T-helper 2 cell (primary cell): ENCODE results near the gene DIS3L2.

Source experiments
- DNase-seq, 5 experiments: peaks; one replicate each; pipeline versions ENCODE4 v3.0.0 to v3.0.0-alpha.2; 2012 to 2022

Gene DIS3L2

GRCh38 chr2:231957913-231958763, 3.4 kb upstream of the DIS3L2 start:
- no peak for DNase-seq

GRCh38 chr2:231960810-231961348, 634 bp upstream of the DIS3L2 start:
- no peak for DNase-seq

DNA sequence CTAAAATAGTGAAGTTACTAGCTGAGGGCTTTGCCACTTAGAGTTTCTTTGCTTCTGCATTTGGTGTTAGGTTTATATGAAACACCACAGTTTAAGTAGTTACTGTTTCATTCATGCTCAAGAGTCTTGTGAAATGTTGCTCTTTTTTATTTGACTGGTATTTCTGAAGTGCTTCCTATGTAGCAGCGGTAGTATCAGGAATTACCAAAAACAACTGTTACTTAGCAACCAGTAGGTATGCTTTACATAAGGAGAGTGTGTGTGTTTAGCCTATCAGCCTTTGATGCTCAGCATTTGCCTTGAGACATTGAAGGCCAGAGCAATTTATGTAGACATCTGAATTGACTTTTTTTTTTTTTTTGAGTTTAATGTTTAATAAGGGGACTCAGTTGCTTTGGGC, 3.6 kb downstream of the DIS3L2 start:
- peak in 1 of 5 experiments; percentile 1 for DNase-seq

DNA sequence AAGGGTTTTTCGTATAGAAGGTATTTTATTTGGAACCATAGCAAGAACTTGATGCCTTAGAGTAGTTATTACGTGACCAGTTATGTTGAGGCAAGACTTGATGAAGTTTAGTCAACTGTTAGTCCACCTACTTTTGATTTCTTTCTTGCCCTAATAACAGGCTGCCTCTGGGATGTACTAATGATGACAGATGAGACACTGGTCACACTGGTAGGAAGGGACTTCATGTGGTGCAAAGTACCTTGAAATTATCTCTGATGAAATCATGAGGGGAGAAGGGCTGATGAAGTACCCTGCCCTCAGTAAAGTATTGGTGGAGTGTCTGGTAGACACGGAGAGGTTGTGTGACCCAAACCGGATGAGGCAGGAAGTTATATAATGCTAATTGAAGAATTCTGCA, 5.4 kb downstream of the DIS3L2 start:
- no peak for DNase-seq

- DNase-seq = no peak
Measured at GRCh38 chr2:231968820-231969219, 7.3 kb downstream of the DIS3L2 start.

- no peak for DNase-seq
Measured at GRCh38 chr2:231970461-231970860, 8.9 kb downstream of the DIS3L2 start.

DNA sequence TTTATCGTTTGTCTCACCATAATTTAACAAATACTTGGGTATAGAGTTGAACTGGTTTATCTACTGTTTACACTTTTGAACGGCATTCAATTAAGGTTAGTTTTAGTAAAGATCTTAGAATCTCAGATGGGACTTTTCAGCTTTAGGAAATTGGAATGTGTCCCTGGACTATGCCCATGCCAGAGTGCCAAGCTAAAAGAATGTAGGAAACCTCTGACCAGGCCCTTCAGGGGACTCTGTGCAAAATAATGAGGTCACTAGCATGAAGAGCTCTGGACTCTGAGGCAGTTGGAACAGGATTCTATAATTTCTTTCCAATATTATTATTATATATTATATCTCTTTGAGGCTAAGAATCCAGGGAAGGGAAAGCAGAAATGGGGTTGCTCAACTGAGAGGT, 13.5 kb downstream of the DIS3L2 start:
- no peak for DNase-seq

GRCh38 chr2:231977430-231977829, 15.9 kb downstream of the DIS3L2 start:
- DNase-seq = no peak

GRCh38 chr2:231984992-231985391, 23.5 kb downstream of the DIS3L2 start:
- DNase-seq = peak in 1 of 5 experiments; percentile 53

- no peak for DNase-seq
Measured at GRCh38 chr2:231985823-231986261, 24.3 kb downstream of the DIS3L2 start.

DNA sequence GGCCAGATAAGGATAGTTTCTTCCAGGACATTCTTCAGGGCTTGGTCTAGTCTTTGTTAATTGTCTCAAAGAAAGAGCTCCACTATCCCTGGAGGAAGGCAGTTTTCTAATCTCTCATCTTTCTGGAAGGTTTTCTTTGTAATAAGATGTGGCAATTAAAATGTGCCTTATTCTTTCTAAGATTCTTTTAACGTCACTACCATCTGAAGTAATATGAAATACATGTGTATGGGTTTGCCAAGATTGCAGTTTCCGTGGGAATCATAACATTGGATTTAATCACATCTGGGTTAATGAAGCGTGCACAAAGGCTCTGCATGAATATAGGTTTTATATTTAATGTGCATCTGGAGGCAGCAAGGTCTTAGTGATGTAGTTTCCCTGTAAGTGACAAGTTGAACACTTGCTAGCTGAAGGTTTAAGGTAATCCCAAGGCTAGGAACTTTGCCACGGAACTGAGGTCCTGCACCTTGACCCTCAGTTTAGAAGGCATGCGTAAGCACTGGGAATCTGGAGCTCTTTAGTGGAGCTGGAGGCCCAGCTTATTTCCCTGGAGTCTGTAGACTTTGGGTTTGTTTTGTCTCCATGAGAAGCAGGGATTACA, 25.7 kb downstream of the DIS3L2 start:
- DNase-seq = no peak

DNA sequence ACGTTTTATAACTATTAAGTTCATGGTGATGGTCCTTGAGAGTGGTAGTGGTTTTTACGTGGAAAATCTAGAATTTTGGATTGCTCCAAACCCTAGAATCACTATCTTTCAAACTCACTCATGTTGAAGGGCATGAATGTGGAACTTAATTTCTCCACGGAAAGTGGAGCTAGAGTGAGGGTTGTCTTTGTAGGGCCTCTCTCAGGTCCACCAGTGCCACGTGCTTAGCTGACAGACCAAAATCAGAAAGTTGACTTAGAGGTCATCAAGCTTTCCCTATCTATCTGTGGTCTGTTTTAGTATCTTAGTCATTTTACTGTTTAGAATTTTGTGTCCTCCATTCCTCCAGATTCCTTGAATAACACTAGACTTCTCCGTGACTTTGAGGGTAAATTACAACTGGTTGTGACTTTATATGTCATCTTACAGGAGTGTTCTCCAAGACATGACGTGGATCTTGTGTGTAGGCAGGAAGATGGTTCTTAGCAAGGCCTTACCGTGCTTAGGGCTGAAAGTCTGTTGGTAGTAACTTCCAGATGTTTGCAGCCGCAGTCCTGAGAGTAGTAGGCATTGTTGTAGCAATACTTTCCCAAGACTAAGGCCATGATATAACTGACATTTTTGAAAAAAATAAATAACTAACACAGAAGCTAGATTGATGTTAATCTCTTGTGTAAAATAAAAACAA, 26.8 kb downstream of the DIS3L2 start:
- DNase-seq = no peak

DNA sequence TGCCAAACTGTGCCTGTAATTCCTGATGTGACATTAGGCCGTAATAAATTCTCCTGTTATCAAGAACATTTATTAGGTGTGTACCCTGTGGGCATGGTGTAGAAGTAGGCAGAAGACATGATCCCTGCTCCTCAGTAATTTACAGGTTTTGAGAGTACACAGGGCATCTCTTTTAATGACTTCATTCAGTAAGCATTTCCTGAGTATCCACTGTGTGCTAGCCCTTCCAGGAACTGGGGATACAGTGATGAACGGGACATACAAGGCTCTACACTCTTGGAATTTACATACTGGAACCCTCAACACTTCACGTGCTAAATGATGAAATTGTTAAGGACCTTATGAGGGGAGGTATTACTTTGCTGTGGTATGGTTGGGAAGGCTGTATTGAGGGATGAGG, 30.2 kb downstream of the DIS3L2 start:
- DNase-seq = no peak

DNA sequence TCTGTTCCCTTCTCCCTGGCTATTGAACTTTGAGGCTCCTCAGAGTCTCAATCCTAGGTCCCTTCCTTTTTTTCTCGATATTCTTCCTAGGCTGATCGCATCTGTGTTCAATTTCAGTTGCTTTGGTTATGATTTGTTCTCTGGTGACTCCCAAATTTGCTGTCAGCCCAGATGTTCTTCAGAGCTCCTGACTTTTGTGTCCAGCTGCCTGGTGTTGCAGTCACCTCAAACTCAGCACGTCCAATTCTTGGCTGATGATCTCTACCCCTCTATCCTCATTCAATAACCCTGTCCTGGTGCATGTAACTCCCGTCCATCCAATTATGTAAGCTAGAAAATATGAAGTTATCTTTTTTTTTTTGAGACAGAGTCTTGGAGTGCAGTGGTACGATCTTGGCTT, 31.4 kb downstream of the DIS3L2 start:
- no peak for DNase-seq

- no peak for DNase-seq
Measured at GRCh38 chr2:231996797-231997540, 35.5 kb downstream of the DIS3L2 start.

DNA sequence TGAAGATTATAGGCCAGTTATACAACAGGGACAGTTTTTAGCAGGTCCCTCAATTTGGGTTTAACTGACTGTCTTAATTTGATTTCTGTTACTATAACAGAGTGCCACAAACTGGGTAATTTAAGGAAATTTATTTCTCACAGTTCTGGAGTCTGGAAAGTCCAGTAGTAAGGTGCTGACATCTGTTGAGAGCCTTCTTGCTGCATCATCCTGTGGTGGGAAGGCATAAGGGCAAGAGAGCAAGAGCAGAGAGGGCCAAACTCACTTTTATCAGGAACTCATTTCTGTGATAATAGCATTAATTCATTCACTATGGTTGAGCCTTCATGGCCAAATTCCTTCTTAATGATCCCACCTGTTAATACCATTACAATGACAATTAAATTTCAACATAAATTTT, 36.5 kb downstream of the DIS3L2 start:
- no peak for DNase-seq

DNA sequence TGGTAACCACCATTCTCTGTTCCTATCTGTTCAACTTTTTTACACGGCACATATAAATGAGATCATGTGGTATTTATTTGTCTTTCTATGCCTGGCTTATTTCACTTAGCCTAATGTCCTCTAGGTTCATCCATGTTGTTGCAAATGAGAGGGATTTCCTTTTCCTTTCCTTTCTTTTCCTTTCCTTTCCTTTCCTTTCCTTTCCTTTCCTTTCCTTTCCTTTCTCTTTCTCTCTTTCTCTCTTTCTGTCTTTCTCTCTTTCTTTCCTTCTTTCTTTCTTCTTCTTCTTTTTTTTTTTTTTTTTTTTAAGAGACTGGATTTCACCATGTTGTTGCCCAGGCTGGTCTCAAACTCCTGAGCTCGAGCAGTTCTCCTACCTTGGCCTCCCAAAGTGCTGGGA, 38.9 kb downstream of the DIS3L2 start:
- DNase-seq = no peak

- DNase-seq = no peak
Measured at GRCh38 chr2:232001073-232001472, 39.6 kb downstream of the DIS3L2 start.

DNA sequence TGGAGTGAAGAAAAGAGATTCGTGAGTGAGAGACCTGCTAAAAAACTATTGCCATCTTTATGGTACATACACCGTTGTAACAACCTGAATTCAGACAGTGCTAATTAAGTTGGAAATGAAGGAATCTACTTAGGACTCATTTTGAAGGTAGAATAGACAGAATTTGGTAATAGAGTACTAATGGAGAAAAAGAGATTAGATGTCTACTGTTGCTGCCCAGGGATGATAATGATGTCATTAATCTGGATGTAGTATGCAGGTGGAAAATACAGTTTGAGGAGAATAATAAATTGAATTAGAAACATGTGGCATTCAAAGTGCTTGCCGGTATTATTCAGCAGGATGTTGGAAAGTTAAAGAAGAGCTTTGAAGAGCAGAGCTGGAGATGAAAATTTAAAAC, 44.7 kb downstream of the DIS3L2 start:
- no peak for DNase-seq

DNA sequence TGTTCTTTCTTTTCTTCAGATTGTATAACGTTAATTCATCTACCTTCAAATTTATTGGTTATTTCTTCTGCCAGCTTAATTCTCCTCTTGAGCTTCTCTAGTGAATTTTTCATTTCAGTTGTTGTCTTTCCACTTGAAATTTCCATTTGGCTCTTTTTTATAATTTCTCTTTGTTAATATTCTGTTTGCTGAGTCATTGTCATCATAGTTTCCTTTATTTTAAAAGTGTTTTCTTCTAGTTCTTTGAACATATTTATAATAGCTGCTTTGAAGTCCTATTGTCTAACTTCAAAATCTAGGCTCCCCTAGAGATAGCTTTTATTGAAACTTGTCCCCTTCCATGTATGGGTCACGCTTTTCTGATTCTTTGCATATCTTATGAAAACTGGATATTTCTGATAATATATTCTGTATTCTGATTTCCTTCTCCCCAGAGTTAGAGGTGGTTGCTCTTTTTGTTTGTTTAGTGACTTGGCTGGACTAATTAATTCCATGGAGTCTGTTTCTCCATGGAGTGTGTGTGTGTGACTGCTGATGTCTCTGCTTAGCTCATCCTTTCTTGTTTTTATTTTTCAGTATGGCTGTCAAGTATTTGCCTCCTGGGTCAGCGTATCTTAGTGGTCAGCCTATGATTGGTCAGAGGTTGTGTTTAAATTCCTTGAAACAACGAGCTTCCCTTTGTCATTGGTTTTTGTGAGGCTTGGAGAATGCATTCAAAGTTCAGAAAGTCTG, 47.6 kb downstream of the DIS3L2 start:
- no peak for DNase-seq

GRCh38 chr2:232009639-232010274, 48.2 kb downstream of the DIS3L2 start:
- DNase-seq = no peak
